Activated T-cell treated with anti-CD3 and anti-CD28 coated beads, Interleukin-2, amount 50 U/mL, for 1 hour (primary cell): ENCODE results near the gene RSL24D1.

Experiments
- DNase-seq: peaks from one replicate; pipeline ENCODE4 v3.0.0-alpha.2; 2020

RSL24D1 gene

DNA sequence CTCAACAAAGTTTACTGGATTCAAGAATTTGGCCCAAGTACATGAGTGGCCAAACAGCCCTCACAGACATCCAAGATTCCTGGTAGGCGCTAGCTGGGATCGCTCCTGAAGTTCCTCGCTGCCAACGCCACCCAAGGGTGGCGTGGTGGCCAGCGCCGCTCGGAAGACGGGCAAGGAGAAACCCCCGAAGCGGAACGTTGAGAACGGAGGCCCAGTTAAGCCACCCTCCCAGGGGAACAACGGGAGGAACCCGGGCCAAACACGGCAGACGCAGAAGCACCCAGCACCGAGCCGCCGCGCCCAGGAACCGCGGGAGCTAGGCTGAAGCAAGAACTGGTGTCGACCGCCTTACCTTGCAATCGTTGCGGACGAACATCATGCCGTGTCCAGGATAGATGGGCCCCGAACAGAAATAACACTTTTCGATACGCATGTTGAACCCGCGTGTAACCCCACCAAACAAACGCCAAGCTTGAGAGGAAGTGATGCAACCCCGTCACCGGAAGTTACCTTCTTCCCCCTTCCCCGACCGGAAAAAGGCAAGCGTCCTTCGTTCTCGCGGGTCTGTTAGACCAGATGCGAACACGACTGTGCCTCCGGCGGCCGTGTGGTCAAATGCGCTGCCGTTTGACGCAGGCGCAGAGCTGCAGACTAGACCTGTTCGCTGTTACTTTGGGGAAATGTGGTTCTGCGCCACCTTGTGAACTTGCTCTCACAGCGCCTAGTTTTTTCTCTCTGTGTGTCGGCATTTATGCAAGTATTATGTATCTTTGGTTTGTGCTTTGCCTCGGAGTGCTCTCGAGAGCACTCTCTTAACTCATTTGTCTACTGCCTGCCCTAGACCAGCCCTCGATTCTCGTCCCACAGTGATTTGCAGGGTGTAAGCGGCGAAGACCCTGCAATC lies at the start of gene RSL24D1:
TSS of gene RSL24D1 (minus strand) at position 484 of the 904 bp plus-strand sequence. CDS start at position 433, 51 bp downstream.
- peak; percentile 91 for DNase-seq

DNA sequence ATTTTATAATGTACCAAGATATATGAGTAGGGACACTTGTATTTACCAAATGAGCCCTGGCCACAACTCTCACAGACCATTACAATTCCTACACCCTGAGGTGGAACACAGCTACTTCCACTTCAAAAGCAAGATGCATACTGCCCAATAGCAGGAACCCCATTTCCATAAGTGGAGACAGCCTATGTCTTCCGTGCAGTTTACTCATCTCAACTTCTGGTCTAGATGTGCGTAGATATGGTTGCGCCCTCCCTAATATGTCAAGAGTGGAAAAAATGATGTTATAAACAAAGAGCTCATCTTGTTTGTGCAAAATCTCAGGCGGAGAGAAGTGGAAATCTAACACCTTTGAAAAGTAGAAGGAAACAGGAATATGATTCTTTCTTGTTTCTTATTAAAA lies 48.3 kb upstream of the RSL24D1 start:
- no peak for DNase-seq

DNA sequence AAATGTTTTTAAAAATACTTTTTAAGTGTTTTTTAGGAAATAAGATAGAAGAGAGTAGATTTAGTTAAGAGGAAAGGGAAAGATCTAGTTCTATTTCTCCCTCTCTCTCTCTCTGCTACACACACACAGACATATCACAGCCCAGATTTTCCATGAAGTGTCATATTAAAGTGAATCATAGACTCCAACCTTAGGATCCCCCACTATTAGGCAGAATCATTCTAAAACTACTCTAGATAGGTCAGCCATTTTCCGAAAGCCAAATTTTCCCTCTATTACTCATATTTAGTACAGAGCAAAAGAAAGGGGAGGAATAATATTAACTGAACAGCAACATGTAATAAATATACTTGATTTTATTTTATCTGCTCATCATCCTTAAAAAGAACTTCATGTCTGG lies 45.1 kb upstream of the RSL24D1 start:
- DNase-seq, result no peak

DNA sequence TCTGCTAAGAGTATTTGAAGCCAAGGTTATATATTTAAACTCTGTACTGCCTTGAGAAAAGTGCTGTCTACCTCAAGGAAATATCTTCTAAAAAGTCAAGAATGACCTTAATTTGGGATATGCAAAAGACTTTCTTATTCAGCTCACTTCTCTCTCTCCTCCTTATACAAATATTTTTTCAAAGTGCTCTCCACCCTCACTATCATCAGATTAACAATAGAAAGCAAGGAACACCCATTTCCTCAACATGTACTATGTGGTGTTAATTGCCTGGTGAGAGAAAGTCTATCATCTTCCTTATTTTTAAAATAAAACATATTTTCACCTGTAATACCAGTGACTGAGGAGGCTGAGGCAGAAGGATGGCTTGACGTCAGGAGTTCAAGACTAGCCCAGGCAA lies 44.4 kb upstream of the RSL24D1 start:
- DNase-seq, result no peak

DNA sequence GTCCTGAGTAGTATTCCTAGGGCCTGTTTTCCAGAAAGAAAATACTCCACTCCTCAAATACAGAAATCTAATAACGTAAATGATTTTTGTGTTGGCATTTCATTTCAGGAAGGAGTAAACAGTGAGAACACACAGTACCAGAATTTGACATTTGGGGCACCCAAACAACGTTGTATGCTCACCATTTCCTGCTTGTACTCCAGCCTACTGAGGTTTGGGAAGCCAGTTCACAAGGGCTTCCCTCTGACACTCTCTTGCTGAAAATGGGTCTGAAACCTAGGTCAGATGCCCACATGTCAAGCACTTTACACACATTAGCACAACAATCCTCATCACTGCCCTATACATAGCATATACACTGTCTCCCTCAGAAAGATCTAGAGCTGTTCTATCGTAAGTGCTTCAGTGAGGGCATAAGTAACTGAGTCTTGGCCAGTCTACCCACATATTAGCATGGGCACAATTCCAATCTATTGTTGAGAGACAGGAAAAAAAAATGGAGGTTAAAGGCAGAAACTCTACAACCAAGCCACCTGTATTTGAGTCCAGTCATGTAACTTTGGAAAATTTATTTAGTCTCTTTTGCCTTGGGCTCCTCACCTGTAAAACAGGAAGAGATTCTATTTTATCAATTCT lies 43.5 kb upstream of the RSL24D1 start:
- no peak for DNase-seq

DNA sequence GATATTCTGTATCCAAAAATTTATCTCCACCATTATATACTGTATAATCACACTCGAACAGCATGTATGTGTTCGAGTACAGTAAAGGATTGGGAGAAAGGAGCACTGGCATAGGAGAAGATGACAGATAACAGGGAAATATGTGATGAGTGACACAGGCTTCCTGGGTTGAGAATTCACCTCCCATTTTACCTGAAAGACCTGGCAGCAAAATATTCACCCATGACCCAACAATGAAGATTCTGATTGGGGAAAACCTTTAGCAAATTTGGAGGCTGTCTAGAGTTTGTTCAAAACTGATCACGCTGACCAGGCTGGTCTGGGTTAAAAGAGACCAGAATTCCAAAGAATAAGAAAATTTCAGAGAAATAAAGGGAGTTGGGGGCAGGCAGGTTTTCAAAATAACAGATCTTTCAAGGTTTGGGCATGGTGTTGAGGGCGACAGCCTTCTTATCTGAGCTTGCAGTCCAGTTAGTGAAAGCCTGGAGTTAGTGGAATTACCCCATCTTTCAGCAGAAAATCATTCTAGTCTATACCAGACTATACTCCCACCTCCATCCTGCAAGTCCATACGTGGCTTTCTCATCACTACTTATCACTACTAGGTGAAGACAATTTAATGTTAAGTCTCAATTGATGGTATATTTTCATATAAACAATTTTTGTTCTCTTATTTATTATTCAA lies 42.8 kb upstream of the RSL24D1 start:
- DNase-seq, result no peak

DNA sequence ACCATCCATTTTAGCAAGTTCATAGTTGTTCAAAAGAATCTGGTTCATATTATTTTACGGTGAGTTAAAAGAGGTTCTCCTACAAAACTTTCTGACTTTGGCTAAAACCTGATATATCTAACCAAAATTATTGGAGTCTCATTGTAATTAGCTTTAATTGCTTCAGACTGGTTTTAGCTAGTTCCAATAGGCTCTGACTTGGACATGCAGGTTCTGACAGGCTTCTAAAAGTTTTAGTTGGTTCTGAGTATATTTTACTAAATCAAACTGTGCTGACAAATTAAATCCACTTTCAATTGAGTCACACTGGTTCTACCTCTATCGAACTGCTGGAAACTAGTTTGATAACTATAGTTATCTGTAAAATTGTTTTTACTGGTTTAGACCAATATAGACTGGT lies 42.1 kb upstream of the RSL24D1 start:
- no peak for DNase-seq

DNA sequence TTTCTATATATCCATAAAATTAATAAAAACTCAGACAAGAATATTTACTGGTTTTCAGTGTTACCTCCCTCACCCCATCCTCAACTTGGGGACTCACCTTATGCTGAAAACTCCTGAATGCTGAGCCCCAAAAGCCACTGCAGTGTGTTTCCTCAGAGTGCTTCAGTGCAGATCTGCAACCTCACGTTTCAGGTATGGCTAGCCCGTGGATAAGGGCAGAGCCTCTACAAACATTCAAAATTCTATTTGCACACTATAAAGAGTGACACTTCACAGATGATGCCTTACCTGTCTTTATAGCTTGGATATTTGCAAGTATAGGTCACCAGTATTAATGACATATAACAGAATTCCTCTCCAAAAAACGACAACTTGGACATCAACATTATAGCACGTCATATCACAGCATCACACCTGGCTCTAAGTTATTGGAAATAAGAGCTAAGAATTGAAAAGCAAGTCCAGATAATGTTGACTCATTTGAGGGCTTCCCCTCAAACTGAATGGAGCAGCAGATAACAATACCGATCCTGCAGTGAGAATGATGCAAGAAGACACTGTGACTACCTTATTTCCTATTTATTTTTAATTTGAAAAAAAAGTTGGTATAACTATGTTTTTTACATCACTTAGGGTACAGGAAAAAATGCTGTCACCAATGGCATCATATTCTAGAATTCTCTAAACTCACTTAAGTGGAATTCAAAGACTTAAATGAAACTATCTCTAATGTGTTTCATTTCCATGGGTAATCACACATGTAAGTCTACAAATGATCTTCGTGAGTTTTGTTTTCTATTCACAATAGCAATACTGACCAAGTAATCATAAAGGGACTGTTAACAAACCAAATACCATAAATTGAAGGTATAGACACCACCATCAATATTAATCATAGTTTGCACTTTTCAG lies 40.7 kb upstream of the RSL24D1 start:
- DNase-seq, result no peak

DNA sequence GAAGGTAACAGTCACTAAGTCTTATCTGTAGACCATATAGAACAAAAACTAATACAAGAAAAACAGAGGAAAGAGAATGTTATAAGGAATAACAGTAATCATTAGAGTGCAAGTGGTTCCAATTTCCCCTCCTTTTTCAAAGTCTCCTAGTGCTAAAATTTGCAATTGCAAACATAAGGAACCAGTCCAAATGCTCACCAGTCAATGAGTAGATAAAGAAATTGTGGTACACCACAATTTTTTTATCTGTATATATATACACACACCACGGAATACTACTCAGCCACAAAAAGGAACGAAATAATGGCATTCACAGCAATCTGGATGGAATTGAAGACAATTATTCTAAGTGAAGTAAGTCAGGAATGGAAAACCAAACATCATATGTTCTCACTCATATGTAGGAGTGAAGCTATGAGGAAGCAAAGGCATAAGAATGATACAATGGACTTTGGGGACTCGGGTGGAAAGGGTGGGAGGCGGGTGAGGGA lies 38.9 kb upstream of the RSL24D1 start:
- no peak for DNase-seq

DNA sequence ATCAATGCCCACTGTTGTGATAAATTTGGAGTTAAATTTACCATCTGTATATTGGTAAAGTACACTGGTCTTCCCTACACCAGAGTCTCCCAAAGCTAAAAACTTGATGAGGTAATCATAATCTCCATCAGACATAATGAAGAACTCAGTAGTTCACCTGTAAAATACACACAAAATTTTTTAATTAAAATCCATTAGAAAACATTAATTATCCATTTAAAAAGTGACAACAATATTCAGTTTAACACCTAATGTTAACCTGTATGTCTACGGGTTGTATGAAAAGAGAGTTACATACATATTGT lies 38.0 kb upstream of the RSL24D1 start:
- no peak for DNase-seq

DNA sequence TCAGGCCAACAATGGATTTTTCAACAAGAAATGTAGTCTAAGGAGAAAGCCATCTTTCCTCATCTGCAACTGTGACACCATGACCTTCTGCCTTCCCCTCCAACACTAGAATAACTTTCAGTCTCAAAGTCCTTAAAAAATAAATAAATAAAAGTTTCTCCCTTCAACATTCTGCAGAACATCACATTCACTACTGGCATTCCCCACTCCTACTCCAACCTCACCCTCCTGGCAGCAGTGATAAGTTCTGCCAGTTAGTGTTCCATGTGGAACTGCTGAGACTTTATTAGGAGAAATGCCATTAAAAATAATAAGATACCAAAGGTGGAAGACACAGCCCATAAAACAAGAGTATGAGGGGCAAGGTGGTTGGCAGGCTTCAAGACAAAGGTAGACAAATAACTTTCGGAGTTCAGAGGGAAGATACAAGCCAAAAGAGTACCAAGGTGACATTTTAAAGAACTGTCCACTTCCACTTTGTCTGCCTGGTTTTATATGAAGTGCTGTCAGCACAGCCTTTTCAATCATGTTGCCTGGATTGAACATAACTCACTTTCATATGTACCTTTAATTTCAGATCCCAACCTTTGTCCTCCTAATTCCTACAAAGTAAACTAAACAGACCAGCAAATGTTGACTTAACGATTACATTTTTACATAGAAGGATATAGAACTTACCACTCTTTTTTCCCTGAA lies 37.5 kb upstream of the RSL24D1 start:
- DNase-seq, result no peak

DNA sequence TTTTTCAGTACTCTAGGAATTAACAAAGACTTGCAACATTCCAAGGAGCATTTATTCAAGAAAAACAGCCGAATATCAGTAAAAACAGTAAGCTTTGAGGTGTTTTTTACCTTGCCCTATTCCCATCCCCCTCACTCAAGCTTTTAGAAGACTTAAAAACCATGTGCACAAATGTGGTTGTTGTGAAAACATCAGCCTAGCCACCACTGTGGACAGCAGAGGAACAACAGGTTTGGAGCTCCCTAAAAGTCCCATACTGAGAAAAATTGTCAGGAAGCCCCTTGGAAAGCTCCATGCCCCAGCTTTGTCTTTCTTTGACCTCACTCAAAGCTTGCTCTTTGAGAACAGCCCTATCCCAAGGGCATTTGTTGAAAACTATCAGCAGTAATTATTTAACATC lies 34.7 kb upstream of the RSL24D1 start:
- DNase-seq, result no peak

DNA sequence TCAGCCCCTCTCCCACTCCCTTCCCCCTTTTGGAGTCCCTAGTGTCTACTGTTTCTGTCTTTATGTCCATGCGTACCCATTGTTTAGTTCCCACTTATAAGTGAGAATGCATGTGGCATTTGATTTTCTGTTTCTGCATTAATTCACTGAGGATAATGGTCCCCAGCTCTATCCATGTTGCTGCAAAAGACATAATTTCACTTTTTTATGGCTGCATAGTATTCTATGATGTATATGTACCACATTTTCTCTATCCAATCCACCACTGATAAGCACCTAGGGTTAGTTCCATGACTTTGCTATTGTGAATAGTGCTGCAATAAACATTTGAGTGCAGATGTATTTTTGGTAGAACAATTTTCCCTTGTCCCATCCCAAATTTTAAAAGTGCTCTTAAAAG lies 34.2 kb upstream of the RSL24D1 start:
- no peak for DNase-seq

DNA sequence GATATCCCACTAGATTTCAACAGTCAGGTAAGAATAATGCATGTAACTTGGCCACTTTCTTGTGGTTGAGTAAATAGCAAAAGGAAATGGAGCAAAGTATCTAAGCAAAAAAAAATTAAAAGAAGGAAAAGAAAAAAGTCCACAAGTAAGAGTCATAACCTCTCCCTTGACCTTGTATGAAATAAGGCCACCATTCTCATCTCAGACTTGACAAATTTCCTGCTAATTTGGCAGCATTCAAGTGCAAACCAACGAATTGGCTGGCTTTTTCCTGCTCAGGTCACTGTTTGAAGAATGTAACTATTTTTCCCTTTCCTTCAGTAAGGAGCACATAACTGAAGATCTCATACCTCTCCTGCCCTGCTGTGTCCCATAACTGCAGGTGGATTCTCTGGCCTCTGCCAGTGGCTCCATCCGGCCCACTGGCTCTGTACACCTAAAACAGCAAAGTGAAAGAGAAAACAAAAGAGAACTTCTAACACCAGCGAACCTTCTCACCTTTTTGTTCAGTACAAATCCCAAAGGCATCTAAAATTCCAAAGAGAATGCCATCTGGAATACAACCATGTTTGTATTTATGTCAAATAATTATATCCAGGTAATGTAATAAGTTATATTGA lies 33.4 kb upstream of the RSL24D1 start:
- no peak for DNase-seq

DNA sequence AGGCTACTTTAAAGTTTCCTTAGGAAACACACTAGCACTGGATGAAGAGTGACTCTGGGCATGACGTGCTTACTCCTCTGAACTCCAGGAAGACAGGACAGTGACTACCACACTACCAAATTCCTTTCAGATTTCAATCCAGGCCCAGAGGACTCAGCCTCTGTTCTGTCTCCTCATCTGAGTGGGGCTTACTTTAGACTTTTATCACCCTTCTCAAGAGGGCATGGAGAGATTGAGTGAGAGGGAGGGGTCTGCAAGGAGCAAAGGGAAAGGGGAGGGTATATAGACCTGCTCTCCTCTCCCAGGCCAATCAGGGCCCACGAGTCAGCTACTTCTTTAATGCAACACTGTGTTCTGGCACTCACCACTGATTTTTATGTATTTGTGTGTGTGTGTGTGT lies 29.4 kb upstream of the RSL24D1 start:
- DNase-seq, result no peak

DNA sequence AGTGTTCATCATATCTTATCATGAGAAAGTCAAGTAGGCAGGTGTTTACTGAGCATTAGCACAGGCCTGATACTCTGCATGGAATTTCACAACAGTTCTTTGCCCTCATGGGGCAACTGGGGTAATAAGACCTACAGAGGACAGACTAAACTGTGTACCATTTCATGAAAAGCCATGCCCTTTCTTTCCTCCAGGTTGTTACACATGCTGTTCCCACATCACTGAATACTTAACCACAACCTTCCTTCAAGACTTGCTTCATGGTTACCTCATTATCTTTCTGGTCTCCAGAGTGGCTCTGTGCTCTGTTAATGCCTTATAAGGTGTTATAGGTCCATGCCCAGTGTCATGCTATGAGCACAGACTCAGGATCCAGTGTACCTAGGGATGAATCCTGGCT lies 28.2 kb upstream of the RSL24D1 start:
- no peak for DNase-seq

DNA sequence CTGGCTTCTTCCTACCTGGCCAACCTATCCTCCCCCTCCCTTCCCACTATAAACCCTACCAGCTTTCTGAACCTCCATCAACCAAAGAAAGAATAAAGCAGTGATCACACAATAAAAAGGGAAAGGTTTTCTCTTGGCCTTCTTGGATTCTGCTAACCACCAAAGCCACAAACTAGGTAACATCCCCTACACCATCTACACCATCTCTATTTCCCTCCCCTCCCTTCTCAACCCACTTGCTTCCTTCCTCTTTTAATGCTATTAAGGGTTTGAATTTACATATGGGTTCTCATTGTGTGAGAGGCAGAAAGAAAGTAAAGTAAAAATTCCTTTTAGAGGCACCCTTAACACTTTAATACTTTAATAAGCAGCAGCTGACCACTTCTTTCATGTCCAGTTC lies 25.8 kb upstream of the RSL24D1 start:
- no peak for DNase-seq

DNA sequence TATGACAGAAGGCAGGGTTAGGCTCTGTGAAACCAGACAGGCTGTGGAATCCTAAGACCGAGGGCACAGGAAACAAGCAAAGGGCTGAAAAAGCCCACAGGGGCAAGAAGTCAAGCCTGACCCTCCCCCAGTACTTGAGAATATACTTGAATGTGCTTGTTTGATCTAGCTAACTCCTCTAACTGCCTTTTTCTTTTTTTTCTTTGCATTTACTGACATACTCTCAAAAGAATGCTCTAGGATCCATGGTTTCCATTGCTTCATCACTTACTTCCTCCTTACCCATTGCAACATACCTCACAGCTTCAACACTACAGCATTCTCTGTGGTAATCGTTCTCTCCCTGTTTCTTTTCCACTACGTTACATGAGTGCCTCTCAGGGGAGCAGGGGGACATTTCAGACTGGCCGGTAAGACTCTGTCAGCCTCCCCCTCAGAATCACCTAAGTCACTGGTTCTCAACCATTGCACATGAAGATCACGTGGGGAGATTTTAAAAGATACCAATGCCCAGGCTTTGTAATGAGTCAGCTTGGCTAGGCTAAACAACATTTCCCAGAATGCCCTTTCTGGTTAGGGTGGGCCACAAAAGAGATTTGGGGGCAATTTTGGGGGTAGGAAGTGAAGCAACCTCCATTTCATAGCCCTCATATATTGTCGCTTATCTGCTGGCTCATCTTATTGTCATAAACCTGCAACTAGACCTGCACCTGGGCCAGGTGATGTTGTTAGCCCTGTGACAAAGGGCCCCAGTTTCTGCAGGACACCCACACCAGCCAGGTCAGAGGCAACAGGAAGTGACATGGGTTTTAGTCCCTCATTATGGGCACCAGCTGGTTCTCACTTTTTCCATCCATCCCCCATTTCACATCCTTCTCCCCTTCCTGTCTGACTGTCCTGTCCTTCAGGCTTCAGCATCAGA lies 24.6 kb upstream of the RSL24D1 start:
- DNase-seq, result peak; percentile 26

DNA sequence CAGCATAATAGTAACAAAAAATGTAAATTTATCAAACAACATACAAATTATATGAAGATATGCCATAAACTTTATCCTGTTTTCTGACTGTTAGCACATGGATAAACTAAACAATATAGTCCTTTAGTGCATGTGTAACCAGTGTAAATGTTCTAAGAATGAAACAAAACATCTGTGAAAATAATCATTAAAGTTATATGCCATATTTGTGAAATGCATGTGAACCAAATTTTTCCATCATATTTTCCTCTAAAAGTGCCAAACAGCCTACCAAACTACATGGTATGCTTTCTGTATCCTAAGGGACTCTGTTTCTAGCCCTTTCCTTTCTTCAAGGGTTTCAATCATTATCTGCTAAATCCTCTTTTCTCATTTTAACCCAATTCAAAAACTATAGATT lies 23.9 kb upstream of the RSL24D1 start:
- DNase-seq, result no peak

DNA sequence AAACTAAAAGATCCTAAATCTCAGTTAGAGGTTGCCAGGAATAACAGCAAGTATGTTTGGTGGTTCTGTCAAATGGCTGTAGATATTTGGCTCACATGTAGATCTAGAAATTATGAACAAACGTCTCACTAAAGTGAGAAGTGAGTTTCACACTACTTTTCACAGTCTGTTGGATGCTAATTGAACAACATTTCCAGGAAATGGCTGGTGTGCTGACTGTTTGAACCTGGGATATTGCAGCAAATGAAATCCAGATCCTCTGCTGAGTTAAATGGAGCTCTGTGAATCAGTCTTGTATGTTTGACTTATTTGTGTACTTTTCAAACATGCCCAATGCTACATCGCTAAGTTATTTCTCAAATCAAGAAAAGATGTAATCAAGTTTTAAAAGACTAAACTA lies 21.3 kb upstream of the RSL24D1 start:
- DNase-seq, result no peak

DNA sequence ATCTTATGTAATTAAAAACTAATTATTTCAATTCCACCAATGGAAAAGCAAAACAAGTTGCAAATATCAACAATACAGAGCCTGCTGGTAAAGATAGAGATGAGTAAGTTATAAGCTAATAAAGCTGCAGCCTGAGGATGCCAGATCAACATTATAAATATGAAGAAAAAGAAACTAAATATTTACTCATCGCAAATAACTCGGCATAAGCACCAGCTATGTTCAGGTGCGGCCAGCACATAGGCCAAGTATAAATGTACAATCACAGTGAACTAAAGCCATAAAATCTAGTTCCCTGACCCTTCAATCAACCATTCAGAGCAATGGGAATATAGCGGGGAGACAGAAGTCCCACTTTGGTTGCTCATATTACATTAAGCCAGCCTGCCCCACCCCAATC lies 7.7 kb upstream of the RSL24D1 start:
- DNase-seq, result no peak
